AG09319 (cell line): ENCODE data around the gene TMEM190.
"Not testable (repeated sequence)": the region's sequence is repeated elsewhere in the genome, so short reads cannot be mapped to it uniquely, and the experiment has no call there.

Experiments
- DNase-seq: peaks from one replicate; pipeline ENCODE4 v3.0.0-alpha.2; 2010; ENCODE audit warnings: low read depth; ENCODE audit errors: extremely low read depth
- CTCF ChIP-seq: IDR thresholded peaks from 2 replicates; pipeline ENCODE4 v1.5.1; 2011; ENCODE audit warnings: low read depth, mild to moderate bottlenecking, inconsistent platforms, low read length, moderate library complexity

TMEM190 gene

GRCh38 chr19:55391191-55391670 is 14.6 kb downstream of the TMEM190 start:
- no peak for DNase-seq
- no peak for TF ChIP-seq CTCF

GRCh38 chr19:55391702-55392615 is 15.3 kb downstream of the TMEM190 start:
- TF ChIP-seq CTCF: no peak
- DNase-seq: no peak

GRCh38 chr19:55392820-55393761 is 16.5 kb downstream of the TMEM190 start:
- no peak for DNase-seq
- no peak for TF ChIP-seq CTCF

- no peak for TF ChIP-seq CTCF
- DNase-seq: no peak
Measured at GRCh38 chr19:55398200-55398925, 21.7 kb downstream of the TMEM190 start.

GRCh38 chr19:55400281-55401087 is 23.9 kb downstream of the TMEM190 start:
- DNase-seq: no peak
- no peak for TF ChIP-seq CTCF

GRCh38 chr19:55401390-55401789 is 24.8 kb downstream of the TMEM190 start:
- not testable (repeated sequence) for DNase-seq
